GM12878 (cell line): Measurements from ENCODE around the gene ERVV-1. TPM values are rescaled to one million over a fixed set of nuclear protein-coding genes. Genes with fewer than 3 reads are reported as not detected.
"Not testable (repeated sequence)": the region's sequence is repeated elsewhere in the genome, so short reads cannot be mapped to it uniquely, and the experiment has no call there.

Experiments
- ATAC-seq: fragments of 200-7000 bp; cut with Tn5 transposase; 3 replicates; pipeline ENCODE4 v1.9.1; 2020; ENCODE audit warnings: mild to moderate bottlenecking, moderate library complexity
- BruUV-seq: library from RNA; stranded (reverse); fragments of 400-500 nt; replicated peaks from 2 replicates; lab custom pipeline; 2021; lab: Mats Ljungman, UMichigan
- CTCF ChIA-PET: fragments of 300-600 bp; sonication (Branson Sonifier 250); formaldehyde crosslinking; extraction: SDS; loops from one replicate; lab custom pipeline; 2021; ENCODE audit warnings: inconsistent platforms; lab: Yijun Ruan, JAX
- POLR2A ChIA-PET: fragments of 350-600 bp; formaldehyde crosslinking; extraction: SDS; loops from one replicate; lab custom pipeline; 2021; ENCODE audit warnings: inconsistent platforms; lab: Charles Lee
- RAD21 ChIA-PET: fragments of 300-600 bp; sonication (Branson Sonifier 250); formaldehyde crosslinking; loops from one replicate; lab custom pipeline; 2023; ENCODE audit warnings: antibody characterized with exemption; ENCODE audit not compliant: unreplicated experiment; lab: Charles Lee
- SMC1A ChIA-PET: fragments of 300-600 bp; sonication (Branson Sonifier 250); formaldehyde crosslinking; loops from one replicate; lab custom pipeline; 2023; ENCODE audit not compliant: unreplicated experiment, uncharacterized antibody; lab: Charles Lee
- DNase-seq: peaks from one replicate; pipeline ENCODE4 v3.0.0-alpha.2; 2011; ENCODE audit warnings: low read depth, low spot score
- FAIRE-seq: peaks from 3 replicates; lab custom pipeline; 2011; peaks lifted over from hg19 to GRCh38; lab: Jason Lieb, UNC
- H2AFZ ChIP-seq: 2 replicates; pipeline ENCODE4 v1.6.0; 2011; ENCODE audit warnings: low read depth, low read length, control low read depth; ENCODE audit not compliant: control insufficient read depth
- H3K27ac ChIP-seq: 2 replicates; pipeline ENCODE4 v1.5.1; 2011; ENCODE audit warnings: control low read depth; ENCODE audit not compliant: control insufficient read depth, insufficient read depth
- H3K27me3 ChIP-seq, 2 experiments: replicated peaks in 1 of 2; 2 replicates each; pipeline versions ENCODE4 v1.6.0 to v1.6.1; 2011; ENCODE audit warnings: low read length in 1 of 2; ENCODE audit not compliant: control insufficient read depth in 2 of 2, insufficient read depth in 2 of 2
- H3K36me3 ChIP-seq, 2 experiments: 2 replicates each; pipeline ENCODE4 v1.5.1; 2011; ENCODE audit warnings: low read length in 1 of 2; ENCODE audit not compliant: control insufficient read depth in 2 of 2, insufficient read depth in 2 of 2
- H3K4me1 ChIP-seq: 2 replicates; pipeline ENCODE4 v1.6.1; 2011; ENCODE audit warnings: mild to moderate bottlenecking, low read length, moderate library complexity, mixed read lengths; ENCODE audit not compliant: control insufficient read depth, insufficient read depth
- H3K4me2 ChIP-seq: 2 replicates; pipeline ENCODE4 v1.6.0; 2011; ENCODE audit warnings: control low read depth; ENCODE audit not compliant: control insufficient read depth, insufficient read depth
- H3K4me3 ChIP-seq: fragments of 200-600 bp; sonication (generic); 2 replicates; pipeline ENCODE4 v1.5.1; 2016
- H3K79me2 ChIP-seq: 2 replicates; pipeline ENCODE4 v1.6.0; 2011; ENCODE audit warnings: low read length; ENCODE audit not compliant: control insufficient read depth, insufficient read depth
- H3K9ac ChIP-seq: 2 replicates; pipeline ENCODE4 v1.8.0; 2011; ENCODE audit warnings: low read length, control low read depth, mixed read lengths; ENCODE audit not compliant: control insufficient read depth, insufficient read depth
- H3K9me3 ChIP-seq: replicated peaks from 3 replicates; pipeline ENCODE4 v1.5.1; 2011; ENCODE audit warnings: mild to moderate bottlenecking, low read length; ENCODE audit not compliant: control insufficient read depth, insufficient read depth
- H4K20me1 ChIP-seq: 2 replicates; pipeline ENCODE4 v1.6.0; 2011; ENCODE audit not compliant: control insufficient read depth, insufficient read depth
- BMI1 ChIP-seq: fragments of 450-650 bp; IDR thresholded peaks from 2 replicates; pipeline ENCODE4 v1.6.1; 2016; ENCODE audit warnings: mild to moderate bottlenecking, moderate library complexity, borderline replicate concordance
- CHD1 ChIP-seq: IDR thresholded peaks from 2 replicates; pipeline ENCODE4 v1.6.1; 2012; ENCODE audit warnings: low read depth, low read length, improper control_type of control experiment
- GATAD2B ChIP-seq: fragments of 450-650 bp; conservative IDR thresholded peaks from 2 replicates; pipeline ENCODE4 v1.6.1; 2017; ENCODE audit warnings: low read depth, mild to moderate bottlenecking, moderate library complexity
- HDAC2 ChIP-seq: fragments of 200-600 bp; sonication (generic); IDR thresholded peaks from 2 replicates; pipeline ENCODE4 v1.6.1; 2017
- IKZF2 ChIP-seq, 2 experiments: fragments of 450-650 bp; IDR thresholded peaks; 2 replicates each; pipeline ENCODE4 v1.6.1; 2017; ENCODE audit warnings: mild to moderate bottlenecking in 2 of 2, moderate library complexity in 2 of 2
- JUNB ChIP-seq: IDR thresholded peaks from 2 replicates; pipeline ENCODE4 v1.6.1; 2016; ENCODE audit warnings: antibody characterized with exemption, mild to moderate bottlenecking
- NR2C1 ChIP-seq: fragments of 450-650 bp; IDR thresholded peaks from 2 replicates; pipeline ENCODE4 v1.6.1; 2017; ENCODE audit warnings: antibody characterized with exemption, mild to moderate bottlenecking, moderate library complexity
- POLR2A ChIP-seq: IDR thresholded peaks from 2 replicates; pipeline ENCODE4 v1.6.1; 2011; ENCODE audit warnings: low read depth, mild to moderate bottlenecking, low read length
- POLR2AphosphoS2 ChIP-seq: IDR thresholded peaks from 2 replicates; pipeline ENCODE4 v1.6.1; 2011; ENCODE audit warnings: low read depth, mild to moderate bottlenecking, low read length, improper control_type of control experiment, moderate library complexity
- SIX5 ChIP-seq: IDR thresholded peaks from 2 replicates; pipeline ENCODE4 v1.6.1; 2011; ENCODE audit warnings: mild to moderate bottlenecking, low read depth, low read length, moderate library complexity; ENCODE audit not compliant: severe bottlenecking
- TCF12 ChIP-seq: IDR thresholded peaks from 2 replicates; pipeline ENCODE4 v1.6.1; 2011; ENCODE audit warnings: low read depth, mild to moderate bottlenecking, low read length
- ZNF217 ChIP-seq: fragments of 450-650 bp; IDR thresholded peaks from 2 replicates; pipeline ENCODE4 v1.6.1; 2017; ENCODE audit warnings: antibody characterized with exemption, mild to moderate bottlenecking
- WGBS: methylation state at CpG from one replicate; pipeline ENCODE4 v1.1.6; 2016; ENCODE audit warnings: low lambda C conversion rate; ENCODE audit not compliant: insufficient replicate concordance, insufficient coverage; ENCODE audit errors: missing lambda C conversion rate; 5-methylcytosine and 5-hydroxymethylcytosine counted together
- in situ Hi-C: fragments of 300-500 bp; cut with MboI; formaldehyde crosslinking; loops from 9 replicates; pipeline ENCODE4 v1.14.3; 2018; ENCODE audit warnings: mixed read lengths
- intact Hi-C: fragments of 100-400 bp; cut with micrococcal nuclease; formaldehyde crosslinking; loops from one replicate; pipeline ENCODE4 v1.14.2; 2022; ENCODE audit not compliant: unreplicated experiment
- polyA plus RNA-seq, 11 experiments: library from polyadenylated mRNA; depleted of rRNA in 4 of 11; unstranded in 6 of 11; stranded (reverse) in 5 of 11; fragments of >200 nt; fragmentation: Nextera tagmentation in 4 of 11; fragmentation: Illumina TruSeq in 1 of 11; extraction: Ambion mirVana in 4 of 11; extraction: Trizol in 1 of 11; gene quantifications; 1 replicate in 1 of 11; 2 replicates in 10 of 11; pipeline versions ENCODE4 v1.2.1 to v1.2.3, GENCODE V29; 2011 to 2016; ENCODE audit warnings: inconsistent platforms in 2 of 11, missing spikeins in 2 of 11, low read depth in 1 of 11
- total RNA-seq, 4 experiments: library from RNA; depleted of rRNA in 3 of 4; stranded (reverse); fragments of >200 nt in 3 of 4; fragmentation: Illumina TruSeq in 1 of 4; extraction: Trizol in 1 of 4; gene quantifications; 2 replicates each; pipeline versions ENCODE4 v1.2.1 to v1.2.3, GENCODE V29; 2013 to 2021

The ERVV-1 gene
- total and polyA plus RNA-seq, 10 of the 15 experiments (the other 5 are each of a cell fraction or from before 2014, with no cell fraction given) = 0.05 TPM; not detected in 9

DNA sequence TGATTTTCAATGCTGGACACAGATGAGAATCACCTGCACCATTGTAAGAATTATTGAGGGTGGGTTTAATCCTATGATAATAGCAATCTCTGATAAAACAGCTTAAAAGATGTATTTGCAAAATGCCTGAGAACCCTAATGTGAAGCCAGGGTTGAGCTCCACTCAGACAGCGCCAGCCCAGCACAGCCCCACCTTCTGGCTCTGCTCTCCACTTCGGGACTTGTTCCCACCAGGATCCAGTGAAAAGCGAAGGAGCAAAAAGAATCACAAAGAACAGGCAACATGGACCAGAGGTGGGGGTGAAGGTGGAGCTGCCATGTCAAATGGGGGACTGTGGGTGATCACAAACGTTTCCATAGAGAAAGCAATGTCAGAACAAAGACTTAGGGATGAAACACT lies 32.4 kb upstream of the ERVV-1 start:
- Histone ChIP-seq H3K4me1 (no peaks in the 10 kb centered on the region), H3K27me3 (no peaks in the 10 kb centered on the region), H3K27ac (no peak overlapping the region), H3K79me2 (no peaks in the 10 kb centered on the region), H3K9me3 (no peaks in the 10 kb centered on the region; the same call in 2 of the 3 replicates), H3K36me3 (no peaks in the 10 kb centered on the region), H3K4me2 (no peak overlapping the region), H4K20me1 (no peaks in the 10 kb centered on the region), H2AFZ (no peak overlapping the region), H3K4me3 (no peak overlapping the region), H3K9ac (no peak overlapping the region)
- CTCF ChIA-PET = no interaction called here
- intact Hi-C loops = no loop called here
- no peak for DNase-seq
- WGBS = 0% methylated on average over 4 of the region's 4 CpGs
- FAIRE-seq = no peak
- POLR2A ChIA-PET = no interaction called here
- RAD21 ChIA-PET = no interaction called here
- in situ Hi-C loops = no loop called here
- ATAC-seq = no peak
- BruUV-seq = no TSS peak
- SMC1A ChIA-PET = no interaction called here
- no peak for TF ChIP-seq CHD1
- no peak for TF ChIP-seq HDAC2
- no peak for TF ChIP-seq BMI1
- no peak for TF ChIP-seq ZNF217
- TF ChIP-seq JUNB = no peak
- no peak for TF ChIP-seq POLR2A
- TF ChIP-seq GATAD2B = no peak
- no peak for TF ChIP-seq POLR2AphosphoS2
- TF ChIP-seq TCF12 = no peak
- no peak for TF ChIP-seq NR2C1
- TF ChIP-seq SIX5 = no peak
- no peak for TF ChIP-seq IKZF2 (IDR thresholded peaks at IDR 0.05)

DNA sequence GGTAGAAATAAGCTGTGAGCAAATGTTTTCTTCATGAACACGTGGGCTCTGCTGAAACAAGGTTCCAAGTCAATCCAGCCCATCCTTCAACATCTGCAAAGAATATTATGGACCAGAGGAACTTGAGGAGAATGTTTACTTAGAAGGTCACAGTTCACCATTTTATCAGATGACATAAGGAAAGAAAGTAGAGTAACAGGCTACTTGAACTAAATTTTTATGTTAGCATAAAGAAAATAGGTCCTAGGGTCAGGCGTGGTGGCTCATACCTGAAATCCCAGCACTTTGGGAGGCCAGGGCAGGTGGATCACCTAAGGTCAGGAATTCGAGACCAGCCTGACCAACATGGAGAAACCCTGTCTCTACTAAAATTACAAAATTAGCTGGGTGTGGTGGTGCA lies 30.6 kb upstream of the ERVV-1 start:
- H3K36me3 ChIP-seq, H3K9ac ChIP-seq, BruUV-seq, POLR2A ChIA-PET, H3K79me2 ChIP-seq, intact Hi-C loops, H2AFZ ChIP-seq, H3K4me1 ChIP-seq, H3K4me2 ChIP-seq, CTCF ChIA-PET, H3K27ac ChIP-seq, H3K27me3 ChIP-seq, ATAC-seq, in situ Hi-C loops, RAD21 ChIA-PET, H4K20me1 ChIP-seq, H3K9me3 ChIP-seq, H3K4me3 ChIP-seq, FAIRE-seq, DNase-seq, SMC1A ChIA-PET: not testable (repeated sequence)
- whole genome bisulfite sequencing = 11% methylated on average over 3 of the region's 3 CpGs
